K562 (cell line): ENCODE results near the gene PRRC2B. TPM values are rescaled to one million over a fixed set of nuclear protein-coding genes. Genes with fewer than 3 reads are reported as not detected.
A peak's percentile ranks its signal among the peaks of the same experiment; 100 is the strongest.

Source experiments
- ARID3B ChIP-seq: fragments of 250-450 bp; sonication (Bioruptor Pico); IDR thresholded peaks from 2 replicates; pipeline ENCODE4 v1.4.0; 2020; ENCODE audit warnings: borderline replicate concordance
- ASH1L ChIP-seq: fragments of 450-650 bp; IDR thresholded peaks from 2 replicates; pipeline ENCODE4 v1.6.1; 2018; ENCODE audit warnings: borderline replicate concordance, mild to moderate bottlenecking, low read depth; ENCODE audit not compliant: partially characterized antibody
- CBFB ChIP-seq: sonication (generic); formaldehyde crosslinking; IDR thresholded peaks from 2 replicates; pipeline ENCODE4 v1.4.0; 2020; ENCODE audit warnings: mild to moderate bottlenecking, missing genetic modification reagents
- DIDO1 ChIP-seq: fragments of 450-650 bp; IDR thresholded peaks from 2 replicates; pipeline ENCODE4 v1.6.1; 2016; ENCODE audit warnings: low read depth, missing biosample characterization, missing genetic modification characterization
- ESRRB ChIP-seq: fragments of 250-450 bp; sonication (Bioruptor Pico); IDR thresholded peaks from 2 replicates; pipeline ENCODE4 v1.5.0; 2020; ENCODE audit warnings: mild to moderate bottlenecking, moderate library complexity, borderline replicate concordance
- ETS1 ChIP-seq: conservative IDR thresholded peaks from 2 replicates; pipeline ENCODE4 v1.6.1; 2011; ENCODE audit warnings: low read depth, mild to moderate bottlenecking, low read length; ENCODE audit not compliant: control insufficient read depth
- ETS2 ChIP-seq: IDR thresholded peaks from 2 replicates; pipeline ENCODE4 v1.6.1; 2016; ENCODE audit warnings: borderline replicate concordance, missing genetic modification characterization, mild to moderate bottlenecking, moderate library complexity, missing compliant biosample characterization; ENCODE audit not compliant: poor library complexity, severe bottlenecking
- HOXB6 ChIP-seq: fragments of 250-450 bp; sonication (Bioruptor Pico); IDR thresholded peaks from 2 replicates; pipeline ENCODE4 v1.5.1; 2022; ENCODE audit warnings: mild to moderate bottlenecking, borderline replicate concordance
- KLF16 ChIP-seq: IDR thresholded peaks from 2 replicates; pipeline ENCODE4 v1.6.1; 2016; ENCODE audit warnings: antibody characterized with exemption
- NFIC ChIP-seq: fragments of 450-650 bp; IDR thresholded peaks from 2 replicates; pipeline ENCODE4 v1.6.1; 2017; ENCODE audit warnings: mild to moderate bottlenecking, inconsistent platforms
- NRF1 ChIP-seq, 2 experiments: fragments of 450-650 bp; IDR thresholded peaks in 1 of 2; conservative IDR thresholded peaks in 1 of 2; 2 replicates each; pipeline ENCODE4 v1.6.1; 2014; ENCODE audit warnings: mild to moderate bottlenecking in 2 of 2
- POLR2B ChIP-seq: fragments of 450-650 bp; IDR thresholded peaks from 2 replicates; pipeline ENCODE4 v1.6.1; 2018; ENCODE audit warnings: low read depth; ENCODE audit not compliant: partially characterized antibody
- RNF219 ChIP-seq: fragments of 250-450 bp; sonication (Bioruptor Pico); IDR thresholded peaks from 2 replicates; pipeline ENCODE4 v1.5.0; 2022; ENCODE audit warnings: mild to moderate bottlenecking
- TFAM ChIP-seq: fragments of 250-450 bp; sonication (Bioruptor Pico); conservative IDR thresholded peaks from 2 replicates; pipeline ENCODE4 v1.5.0; 2021; ENCODE audit warnings: mild to moderate bottlenecking, moderate library complexity
- XRCC5 ChIP-seq: fragments of 200-400 bp; formaldehyde crosslinking; IDR thresholded peaks from 2 replicates; pipeline ENCODE4 v1.6.1; 2017; ENCODE audit warnings: low read depth, mild to moderate bottlenecking, low read length
- ZBTB33 ChIP-seq: sonication (generic); formaldehyde crosslinking; IDR thresholded peaks from 2 replicates; pipeline ENCODE4 v1.8.1; 2023; ENCODE audit warnings: mild to moderate bottlenecking, missing genetic modification reagents
- ZNF408 ChIP-seq: fragments of 250-450 bp; sonication (Bioruptor Pico); IDR thresholded peaks from 2 replicates; pipeline ENCODE4 v1.4.0; 2020; ENCODE audit warnings: low read depth, mild to moderate bottlenecking, moderate library complexity
- polyA plus RNA-seq, 8 experiments: library from polyadenylated mRNA; depleted of rRNA in 4 of 8; stranded (reverse) in 5 of 8; unstranded in 3 of 8; fragments of >200 nt; fragmentation: Nextera tagmentation in 2 of 8; fragmentation: Illumina TruSeq in 1 of 8; extraction: Ambion mirVana in 2 of 8; extraction: Trizol in 1 of 8; gene quantifications; 2 replicates each; pipeline versions ENCODE4 v1.2.1 to v1.2.3, GENCODE V29; 2011 to 2014; ENCODE audit warnings: inconsistent platforms in 1 of 8, missing spikeins in 1 of 8
- total RNA-seq, 7 experiments: library from RNA; depleted of rRNA in 6 of 7; stranded (reverse); fragments of >200 nt in 6 of 7; fragmentation: Illumina TruSeq in 2 of 7; extraction: Trizol in 2 of 7; gene quantifications; 2 replicates each; pipeline versions ENCODE4 v1.2.1 to v1.2.3, GENCODE V29; 2011 to 2021; ENCODE audit warnings: low replicate concordance in 1 of 7

The PRRC2B gene
- total and polyA plus RNA-seq, 9 of the 15 experiments (the other 6 are each of a cell fraction or from before 2014, with no cell fraction given), result 0.34 to 125 (median 30.9) TPM

GRCh38 chr9:131502781-131503625 lies 109.1 kb downstream of the PRRC2B start, which contains the start of gene POMT1 (continued):
- TF ChIP-seq ZBTB33, result no peak
- no peak; the same call in 1 of the 2 replicates for TF ChIP-seq DIDO1 (tag)
- TF ChIP-seq KLF16, result no peak
- no peak for TF ChIP-seq ETS2 (tag)
- no peak for TF ChIP-seq TFAM (CRISPR knock-in tag)
- TF ChIP-seq XRCC5, result peak; percentile 93
- no peak for TF ChIP-seq ARID3B (CRISPR knock-in tag)
- TF ChIP-seq NFIC, result peak; percentile 77
- TF ChIP-seq ETS1, result peak; percentile 89
- peak; percentile 98 to 99 for TF ChIP-seq NRF1 (conservative IDR thresholded peaks at IDR 0.05 in 1 of 2, IDR thresholded peaks at IDR 0.05 in 1 of 2)
- TF ChIP-seq ZNF408 (CRISPR knock-in tag), result no peak
- no peak for TF ChIP-seq ASH1L
- TF ChIP-seq POLR2B, result peak; percentile 75
- TF ChIP-seq RNF219 (CRISPR knock-in tag), result no peak
- TF ChIP-seq CBFB (CRISPR knock-in tag), result peak; percentile 74; the same call in 1 of the 2 replicates
- no peak for TF ChIP-seq ESRRB (CRISPR knock-in tag)
- no peak for TF ChIP-seq HOXB6 (CRISPR knock-in tag)
